Islet precursor cell (in vitro differentiated cells): Measurements from ENCODE around the gene CERCAM.
"Not testable (repeated sequence)": the region's sequence is repeated elsewhere in the genome, so short reads cannot be mapped to it uniquely, and the experiment has no call there.

Experiments
- DNase-seq: peaks from one replicate; pipeline ENCODE4 v3.0.0-alpha.2; 2018

Gene CERCAM

DNA sequence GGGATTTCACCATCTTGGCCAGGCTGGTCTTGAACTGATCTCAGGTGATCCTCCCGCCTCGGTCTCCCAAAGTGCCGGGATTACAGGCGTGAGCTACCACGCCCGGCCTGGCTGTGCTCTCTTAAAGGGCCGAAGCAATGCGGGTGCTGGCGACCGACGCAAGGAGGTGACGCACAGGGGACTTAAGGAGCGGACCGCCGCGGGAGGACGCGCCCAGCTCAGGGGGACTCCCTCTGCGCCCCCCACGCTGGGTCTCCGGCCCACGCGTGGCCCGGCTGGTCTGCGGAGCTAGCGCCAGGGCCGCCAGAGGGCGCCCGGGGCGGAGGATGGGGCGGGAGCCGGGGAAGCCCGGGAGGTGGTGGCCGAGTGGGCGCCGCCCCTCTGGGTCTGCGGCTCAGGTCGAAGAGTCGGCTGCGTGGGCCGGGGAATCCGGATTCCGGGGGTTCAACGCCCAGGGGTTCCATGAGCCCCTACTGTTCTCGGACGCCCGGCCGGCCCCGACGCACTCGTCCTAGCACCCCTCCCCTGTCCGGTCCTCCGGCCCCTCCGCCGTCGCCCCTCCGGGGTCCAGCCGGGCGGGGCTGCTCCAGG, 502 bp upstream of the CERCAM start:
- DNase-seq, result peak; percentile 86

DNA sequence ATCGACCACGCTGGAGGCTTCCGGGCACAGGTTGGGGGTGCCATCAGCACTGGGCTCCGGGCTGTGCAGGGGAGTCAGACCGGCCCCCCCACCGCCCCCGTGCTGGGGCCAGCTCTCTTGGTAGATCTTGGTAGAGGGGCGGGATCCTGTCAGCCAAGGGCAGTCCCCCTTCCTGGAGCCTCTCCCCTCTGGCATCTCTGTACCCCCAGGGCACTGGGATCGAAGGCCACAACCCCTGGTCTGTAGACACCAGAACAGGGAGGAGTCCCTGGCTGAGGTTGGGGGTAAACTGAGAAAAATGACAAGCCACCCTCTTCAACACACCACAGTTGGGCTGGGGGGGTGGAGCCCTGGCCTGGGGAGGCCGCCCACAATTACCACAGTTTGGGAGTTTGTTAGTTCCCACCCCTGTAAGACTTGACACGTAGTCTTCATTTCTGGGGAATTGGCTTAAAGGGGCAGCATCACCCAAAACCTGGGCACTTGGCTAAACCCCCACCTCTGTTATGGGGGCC, 882 bp downstream of the CERCAM start:
- no peak for DNase-seq

- DNase-seq, result not testable (repeated sequence)
Measured at GRCh38 chr9:128422022-128422782, 1.5 kb downstream of the CERCAM start.

DNA sequence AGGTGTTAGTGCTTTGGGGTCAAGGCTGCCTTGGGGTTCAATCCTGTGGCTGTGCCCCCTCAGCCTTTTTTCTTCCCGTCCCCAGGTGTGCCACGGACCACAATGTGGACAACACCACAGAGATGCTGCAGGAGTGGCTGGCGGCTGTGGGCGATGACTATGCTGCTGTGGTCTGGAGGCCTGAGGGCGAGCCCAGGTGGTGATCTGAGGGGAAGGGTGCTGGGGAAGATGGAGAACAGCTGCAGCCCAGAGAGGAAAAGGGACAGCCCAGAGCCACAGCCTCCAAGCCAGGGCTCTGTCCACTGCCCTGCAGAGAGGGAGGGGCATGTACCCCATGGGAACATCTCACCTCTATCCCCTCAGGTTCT, 2.1 kb downstream of the CERCAM start:
- no peak for DNase-seq

DNA sequence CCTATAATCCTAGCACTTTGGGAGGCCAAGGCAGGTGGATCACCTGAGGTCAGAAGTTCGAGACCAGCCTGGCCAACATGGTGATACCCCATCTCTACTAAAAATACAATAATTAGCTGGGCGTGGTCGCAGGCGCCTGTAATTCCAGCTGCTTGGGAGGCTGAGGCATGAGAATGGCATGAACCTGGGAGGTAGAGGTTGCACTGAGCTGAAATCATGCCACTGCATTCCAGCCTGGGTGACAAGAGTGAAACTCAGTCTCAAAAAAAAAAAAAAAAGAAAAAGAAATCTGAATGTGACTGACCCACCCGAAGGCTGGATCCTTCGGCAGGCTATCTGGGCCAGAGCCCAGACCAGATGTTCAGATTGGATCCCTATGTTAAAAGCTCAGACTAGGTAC, 2.7 kb downstream of the CERCAM start:
- DNase-seq, result not testable (repeated sequence)

DNA sequence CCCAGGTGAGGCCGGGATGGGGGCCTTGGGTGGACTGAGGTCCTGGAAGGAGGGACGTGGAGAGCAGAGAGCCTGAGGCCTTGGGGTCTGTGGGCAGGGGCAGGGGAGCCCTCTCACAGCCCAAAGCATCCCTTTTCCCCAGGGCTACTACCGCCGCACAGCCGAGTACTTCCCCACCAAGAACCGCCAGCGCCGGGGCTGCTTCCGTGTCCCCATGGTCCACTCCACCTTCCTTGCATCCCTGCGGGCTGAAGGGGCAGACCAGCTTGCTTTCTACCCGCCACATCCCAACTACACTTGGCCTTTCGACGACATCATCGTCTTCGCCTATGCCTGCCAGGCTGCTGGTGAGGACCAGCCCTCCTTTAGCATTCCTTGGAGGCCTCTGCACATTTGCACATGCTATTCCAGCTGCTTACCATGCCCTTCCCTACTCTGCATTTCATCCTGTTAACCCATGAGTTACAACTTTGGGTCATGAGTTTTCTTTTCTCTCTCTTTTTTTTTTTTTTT, 3.7 kb downstream of the CERCAM start:
- no peak for DNase-seq

DNA sequence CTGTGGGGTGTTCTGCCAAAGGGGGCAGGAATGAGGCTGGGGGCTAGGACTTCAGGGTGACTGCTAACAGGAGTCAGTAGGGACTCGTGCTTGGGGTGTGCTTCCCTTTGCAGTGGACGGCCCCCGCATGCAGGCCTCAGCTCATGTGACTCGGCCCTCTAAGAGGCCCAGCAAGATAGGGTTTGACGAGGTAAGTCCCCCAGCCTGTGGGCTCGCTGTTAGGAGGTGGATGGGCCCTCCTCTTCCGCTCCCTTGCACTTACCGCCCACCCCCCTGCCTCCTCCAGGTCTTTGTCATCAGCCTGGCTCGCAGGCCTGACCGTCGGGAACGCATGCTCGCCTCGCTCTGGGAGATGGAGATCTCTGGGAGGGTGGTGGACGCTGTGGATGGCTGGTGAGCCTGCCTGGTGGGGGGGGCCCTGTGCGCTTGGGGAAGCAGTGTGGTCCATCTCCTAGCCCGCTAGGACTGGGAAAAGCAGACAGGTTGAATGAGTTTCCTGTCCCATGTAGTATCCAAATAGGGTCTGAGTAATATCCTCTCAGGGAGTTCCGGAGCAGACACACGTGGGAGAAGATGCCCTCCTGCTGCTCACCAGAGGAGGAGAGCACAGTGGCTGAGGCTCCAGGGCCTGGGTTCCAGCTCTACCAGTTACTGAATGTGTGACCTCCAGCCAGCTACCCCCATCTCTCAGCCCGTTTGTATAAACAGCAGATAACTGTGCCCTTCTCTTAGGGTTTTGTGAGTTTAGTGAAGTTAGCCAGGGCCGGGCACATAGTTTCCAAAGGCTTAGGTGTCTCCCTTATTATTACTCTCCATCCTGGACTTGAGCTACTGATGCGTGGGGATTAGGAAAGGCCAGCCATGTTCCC, 8.2 kb downstream of the CERCAM start:
- no peak for DNase-seq

- DNase-seq, result no peak
Measured at GRCh38 chr9:128429513-128430086, 8.9 kb downstream of the CERCAM start.

- DNase-seq, result no peak
Measured at GRCh38 chr9:128431207-128431606, 10.6 kb downstream of the CERCAM start.

- DNase-seq, result no peak
Measured at GRCh38 chr9:128434340-128434739, 13.7 kb downstream of the CERCAM start.

DNA sequence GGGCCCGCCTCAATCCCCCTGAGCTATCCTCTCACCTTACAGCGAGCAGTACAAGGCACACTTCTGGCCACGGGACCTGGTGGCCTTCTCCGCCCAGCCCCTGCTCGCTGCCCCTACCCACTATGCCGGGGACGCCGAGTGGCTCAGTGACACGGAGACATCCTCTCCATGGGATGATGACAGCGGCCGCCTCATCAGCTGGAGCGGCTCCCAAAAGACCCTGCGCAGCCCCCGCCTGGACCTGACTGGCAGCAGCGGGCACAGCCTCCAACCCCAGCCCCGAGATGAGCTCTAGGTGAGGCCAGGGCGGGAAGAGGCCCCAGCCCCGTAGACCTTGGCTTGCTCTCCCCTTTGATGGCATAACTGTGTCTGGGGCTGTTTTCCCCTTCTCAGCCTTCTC, 15.0 kb downstream of the CERCAM start:
- DNase-seq, result no peak

DNA sequence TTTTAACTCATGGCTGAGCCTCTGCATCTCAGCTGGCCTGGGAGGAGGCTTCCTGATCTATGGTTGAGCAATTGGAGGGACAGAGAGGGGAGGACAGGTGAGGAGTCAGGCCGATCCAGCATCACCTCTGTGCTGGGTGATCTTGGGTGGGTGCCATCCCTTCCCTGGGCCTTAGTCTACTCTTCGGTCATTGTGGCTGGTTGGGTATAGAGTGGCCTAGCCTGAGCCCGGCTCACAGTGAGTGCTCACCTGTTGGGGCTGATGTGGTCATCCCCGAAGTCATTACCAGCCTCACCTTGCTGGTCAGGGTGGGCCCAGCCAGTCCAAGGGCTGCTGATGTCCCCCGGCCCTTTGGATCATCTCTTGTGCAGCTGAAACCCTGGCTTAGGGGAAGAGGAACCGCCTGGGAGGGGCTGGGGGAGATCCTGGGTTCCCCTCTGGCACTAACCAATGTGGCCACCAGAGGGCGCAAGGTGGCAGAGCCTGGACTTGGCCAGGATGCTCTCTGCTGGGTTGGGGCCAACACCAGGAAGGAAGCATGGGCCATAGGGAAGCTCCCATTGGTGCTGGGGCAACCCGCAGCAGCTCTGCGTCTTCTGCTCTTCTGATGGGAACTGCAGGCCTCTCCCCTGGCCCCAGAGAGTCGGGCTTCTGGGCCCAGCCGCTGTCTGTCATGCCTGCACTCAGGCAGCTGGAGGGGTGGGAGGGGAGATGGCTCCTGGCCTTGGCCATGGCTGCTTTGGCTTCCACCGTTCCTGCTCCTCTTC, 17.9 kb downstream of the CERCAM start:
- peak; percentile 88 for DNase-seq

- no peak for DNase-seq
Measured at GRCh38 chr9:128439273-128439672, 18.6 kb downstream of the CERCAM start.

DNA sequence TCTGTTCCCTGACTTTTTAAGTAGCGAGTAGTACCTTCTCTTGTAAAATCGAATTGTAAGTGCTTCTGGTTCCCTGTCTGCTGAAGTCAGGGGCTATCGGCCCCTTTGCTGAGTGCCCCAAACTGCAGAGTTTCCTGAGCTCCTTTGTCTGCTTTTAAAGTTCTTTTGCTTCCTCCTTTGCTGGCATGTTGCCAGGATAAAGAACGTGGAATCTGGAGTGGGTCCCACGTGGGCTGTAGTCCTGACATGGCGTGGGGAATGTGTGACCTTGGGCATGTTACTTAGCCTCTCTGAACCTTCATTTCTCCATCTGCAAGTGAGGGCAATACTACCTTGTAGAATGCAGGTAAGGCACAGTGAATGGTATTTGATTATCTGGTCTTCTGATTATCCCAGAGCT, 21.5 kb downstream of the CERCAM start:
- no peak for DNase-seq

- not testable (repeated sequence) for DNase-seq
Measured at GRCh38 chr9:128446505-128446904, 25.8 kb downstream of the CERCAM start.

- DNase-seq, result no peak
Measured at GRCh38 chr9:128448746-128449145, 28.1 kb downstream of the CERCAM start.

DNA sequence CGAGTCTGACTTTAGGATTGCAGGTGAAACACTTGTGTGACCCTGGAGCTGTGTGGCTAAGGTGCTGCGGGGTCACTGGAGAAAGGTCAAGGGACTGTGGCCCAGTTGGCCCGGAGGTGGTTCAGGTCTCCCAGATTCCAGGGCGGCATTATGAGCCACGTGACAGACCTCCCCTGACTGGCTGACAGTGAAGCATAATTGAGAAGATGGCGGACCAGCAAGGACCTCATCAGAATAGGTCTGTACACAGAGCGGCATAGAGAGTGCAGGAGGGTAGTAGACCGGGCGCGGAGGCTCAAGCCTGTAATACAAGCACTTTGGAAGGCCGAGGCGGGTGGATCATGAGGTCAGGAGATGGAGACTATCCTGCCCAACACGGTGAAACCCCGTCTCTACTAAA, 34.3 kb downstream of the CERCAM start:
- no peak for DNase-seq

DNA sequence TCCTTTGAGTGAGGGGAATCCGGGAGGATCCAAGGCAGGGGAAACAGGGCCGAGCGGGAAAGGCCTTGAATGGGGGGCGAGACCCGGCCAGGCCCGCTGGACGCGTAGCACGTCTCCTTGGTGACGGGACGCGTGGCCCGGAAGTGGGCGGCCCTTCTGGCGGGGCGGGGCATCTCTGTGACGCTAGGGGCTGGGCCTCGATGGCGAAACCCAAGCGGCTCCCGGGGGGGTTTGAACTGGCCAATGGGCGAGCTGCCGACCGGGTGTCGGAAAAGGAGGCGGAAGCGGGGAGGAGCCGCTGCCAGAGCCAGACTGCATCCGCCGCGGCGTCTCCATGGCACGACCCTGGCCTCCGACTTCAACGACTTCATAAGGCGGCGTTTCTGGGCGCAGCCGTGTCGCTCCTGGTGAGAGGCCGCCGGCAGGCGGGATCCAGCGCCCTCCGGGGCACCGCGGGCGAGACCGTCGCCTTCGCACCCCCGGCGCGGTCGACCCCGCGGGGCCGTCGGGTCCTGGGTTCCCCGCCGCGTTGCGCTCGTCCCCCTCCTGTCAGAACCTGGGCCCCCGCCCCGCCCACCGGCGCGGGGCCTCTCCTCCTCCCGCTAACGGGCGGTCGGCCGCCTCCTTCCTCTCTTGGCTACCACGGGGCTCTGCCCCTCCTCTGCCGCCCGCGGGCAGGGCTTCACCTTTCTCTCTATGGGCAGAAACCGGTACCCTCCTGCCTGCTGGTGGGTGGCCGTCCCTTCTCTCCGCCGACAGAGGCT, 35.4 kb downstream of the CERCAM start, which contains the start of gene ODF2:
ODF2 (plus strand) TSS at position 158 of the 764 bp plus-strand sequence; CDS start at position 244, 86 bp downstream.
- peak; percentile 99 for DNase-seq

- DNase-seq, result peak; percentile 80
Measured at GRCh38 chr9:128456613-128457061, 36.0 kb downstream of the CERCAM start.

- no peak for DNase-seq
Measured at GRCh38 chr9:128457207-128457606, 36.5 kb downstream of the CERCAM start.

GRCh38 chr9:128459011-128459410, 38.4 kb downstream of the CERCAM start:
- DNase-seq, result no peak
